MM.1S (cell line): ENCODE results near the gene OPRM1.

Source experiments
- CTCF ChIP-seq: fragments of 300-600 bp; sonication (generic); IDR thresholded peaks from 2 replicates; pipeline ENCODE4 v1.5.1; 2016; ENCODE audit warnings: antibody characterized with exemption, low read length, mixed read lengths
- EZH2 ChIP-seq: fragments of 300-600 bp; sonication (generic); optimal IDR thresholded peaks from 2 replicates; pipeline ENCODE3; 2017; ENCODE audit warnings: low read depth, mild to moderate bottlenecking, antibody characterized with exemption, low read length, mixed read lengths

- TF ChIP-seq CTCF: no peak
- TF ChIP-seq EZH2: no peak
Measured at GRCh38 chr6:154241581-154241980, 202.5 kb downstream of the OPRM1 start.
